ENCODE measurements around the gene TPR. TPM values are rescaled to one million over a fixed set of nuclear protein-coding genes. Genes with fewer than 3 reads are reported as not detected.

TPR gene
- total RNA-seq, 1 donor, result 68.8 TPM

DNA sequence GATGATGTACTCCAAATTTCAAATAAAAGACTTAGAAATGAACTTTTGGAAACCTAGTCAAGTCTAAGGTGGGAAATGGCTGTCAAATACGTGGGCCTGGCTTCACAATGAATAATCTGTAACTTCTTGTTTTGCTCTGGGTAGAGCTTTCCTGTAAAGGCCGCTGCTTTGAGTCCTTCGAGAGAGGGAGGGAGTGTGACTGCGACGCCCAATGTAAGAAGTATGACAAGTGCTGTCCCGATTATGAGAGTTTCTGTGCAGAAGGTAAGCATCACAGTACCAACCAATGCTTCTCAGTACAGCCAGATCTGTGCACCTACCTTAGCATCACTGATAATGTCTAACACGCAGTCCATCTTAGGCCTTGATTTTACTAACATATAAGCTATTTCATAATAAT lies 73.6 kb downstream of the TPR start:
- Histone ChIP-seq H3K36me3 (ENCODE audit: insufficient read depth, low read length) (no peaks in the 10 kb centered on the region), H3K27ac (ENCODE audit: low read depth, low read length) (no peak overlapping the region), H3K4me3 (ENCODE audit: insufficient read depth, low read length) (no peak overlapping the region), H2AFZ (ENCODE audit: low read length) (no peak overlapping the region), H3K9me3 (ENCODE audit: low read depth, low read length) (no peaks in the 10 kb centered on the region), H3K4me1 (ENCODE audit: insufficient read depth, low read length) (no peaks in the 10 kb centered on the region), H3K79me2 (ENCODE audit: insufficient read depth, low read length) (no peaks in the 10 kb centered on the region), H4K20me1 (ENCODE audit: insufficient read depth, low read length) (no peaks in the 10 kb centered on the region), H3K27me3 (ENCODE audit: insufficient read depth, low read length) (no peaks in the 10 kb centered on the region), H3K4me2 (ENCODE audit: insufficient read depth, low read length) (no peak overlapping the region)
- no peak for DNase-seq (ENCODE audit: insufficient read length, low spot score, missing footprints)
- TF ChIP-seq, protein P1, sequence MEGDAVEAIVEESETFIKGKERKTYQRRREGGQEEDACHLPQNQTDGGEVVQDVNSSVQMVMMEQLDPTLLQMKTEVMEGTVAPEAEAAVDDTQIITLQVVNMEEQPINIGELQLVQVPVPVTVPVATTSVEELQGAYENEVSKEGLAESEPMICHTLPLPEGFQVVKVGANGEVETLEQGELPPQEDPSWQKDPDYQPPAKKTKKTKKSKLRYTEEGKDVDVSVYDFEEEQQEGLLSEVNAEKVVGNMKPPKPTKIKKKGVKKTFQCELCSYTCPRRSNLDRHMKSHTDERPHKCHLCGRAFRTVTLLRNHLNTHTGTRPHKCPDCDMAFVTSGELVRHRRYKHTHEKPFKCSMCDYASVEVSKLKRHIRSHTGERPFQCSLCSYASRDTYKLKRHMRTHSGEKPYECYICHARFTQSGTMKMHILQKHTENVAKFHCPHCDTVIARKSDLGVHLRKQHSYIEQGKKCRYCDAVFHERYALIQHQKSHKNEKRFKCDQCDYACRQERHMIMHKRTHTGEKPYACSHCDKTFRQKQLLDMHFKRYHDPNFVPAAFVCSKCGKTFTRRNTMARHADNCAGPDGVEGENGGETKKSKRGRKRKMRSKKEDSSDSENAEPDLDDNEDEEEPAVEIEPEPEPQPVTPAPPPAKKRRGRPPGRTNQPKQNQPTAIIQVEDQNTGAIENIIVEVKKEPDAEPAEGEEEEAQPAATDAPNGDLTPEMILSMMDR (IDR thresholded peaks at IDR 0.05; ENCODE audit: extremely low read depth, low read depth, low read length), result no peak

DNA sequence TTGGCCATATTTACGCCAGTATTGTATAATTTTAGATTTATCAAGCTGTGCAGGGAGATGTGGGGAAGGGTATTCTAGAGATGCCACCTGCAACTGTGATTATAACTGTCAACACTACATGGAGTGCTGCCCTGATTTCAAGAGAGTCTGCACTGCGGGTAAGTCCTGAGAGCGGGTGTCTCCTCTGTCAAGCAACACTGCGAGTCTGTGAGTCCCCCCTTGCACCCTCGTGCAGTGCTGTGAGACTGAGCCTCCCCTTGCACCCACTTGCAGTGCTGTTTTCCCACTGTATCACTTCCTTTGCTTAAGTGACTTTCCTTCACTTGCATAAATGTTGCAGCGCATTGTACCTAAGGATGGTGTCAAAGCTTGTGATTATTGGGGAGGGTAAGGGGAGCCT lies 75.0 kb downstream of the TPR start:
- DNase-seq (ENCODE audit: insufficient read length, low spot score, missing footprints), result no peak
- no peak overlapping the region for H2AFZ ChIP-seq (ENCODE audit: low read length)
- no peaks in the 10 kb centered on the region for H3K79me2 ChIP-seq (ENCODE audit: insufficient read depth, low read length)
- TF ChIP-seq, protein P1 (IDR thresholded peaks at IDR 0.05; ENCODE audit: extremely low read depth, low read depth, low read length), result no peak
- H3K27me3 ChIP-seq (ENCODE audit: insufficient read depth, low read length), result no peaks in the 10 kb centered on the region
- no peak overlapping the region for H3K4me2 ChIP-seq (ENCODE audit: insufficient read depth, low read length)
- H3K9me3 ChIP-seq (ENCODE audit: low read depth, low read length), result no peaks in the 10 kb centered on the region
- no peaks in the 10 kb centered on the region for H3K4me1 ChIP-seq (ENCODE audit: insufficient read depth, low read length)
- H3K36me3 ChIP-seq (ENCODE audit: insufficient read depth, low read length), result no peaks in the 10 kb centered on the region
- H4K20me1 ChIP-seq (ENCODE audit: insufficient read depth, low read length), result no peaks in the 10 kb centered on the region
- H3K27ac ChIP-seq (ENCODE audit: low read depth, low read length), result no peak overlapping the region
- no peak overlapping the region for H3K4me3 ChIP-seq (ENCODE audit: insufficient read depth, low read length)

DNA sequence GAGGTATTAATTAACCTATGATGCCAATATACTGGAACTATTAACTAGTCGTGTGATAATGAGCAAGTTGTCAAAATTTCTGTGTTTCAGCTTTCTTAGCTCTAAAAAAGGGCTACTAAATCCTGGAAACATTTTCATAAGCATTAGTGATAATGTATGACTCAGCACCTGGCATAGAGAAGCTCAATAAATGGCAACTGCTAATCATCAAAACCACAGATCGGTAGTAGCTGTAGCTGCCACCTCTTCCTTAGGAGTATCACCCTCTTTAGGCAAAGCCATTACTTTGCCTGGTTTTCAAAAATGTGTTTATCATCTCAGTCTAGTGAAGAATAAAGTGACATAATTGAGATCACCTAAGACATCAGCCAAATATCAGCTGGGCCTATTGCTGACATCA lies 75.5 kb downstream of the TPR start:
- Histone ChIP-seq H3K4me3 (ENCODE audit: insufficient read depth, low read length) (no peak overlapping the region), H3K4me2 (ENCODE audit: insufficient read depth, low read length) (no peak overlapping the region), H3K4me1 (ENCODE audit: insufficient read depth, low read length) (no peaks in the 10 kb centered on the region), H2AFZ (ENCODE audit: low read length) (no peak overlapping the region), H3K36me3 (ENCODE audit: insufficient read depth, low read length) (no peaks in the 10 kb centered on the region), H4K20me1 (ENCODE audit: insufficient read depth, low read length) (no peaks in the 10 kb centered on the region), H3K27me3 (ENCODE audit: insufficient read depth, low read length) (no peaks in the 10 kb centered on the region), H3K9me3 (ENCODE audit: low read depth, low read length) (no peaks in the 10 kb centered on the region), H3K27ac (ENCODE audit: low read depth, low read length) (no peak overlapping the region), H3K79me2 (ENCODE audit: insufficient read depth, low read length) (no peaks in the 10 kb centered on the region)
- DNase-seq (ENCODE audit: insufficient read length, low spot score, missing footprints), result no peak
- TF ChIP-seq, protein P1 (IDR thresholded peaks at IDR 0.05; ENCODE audit: extremely low read depth, low read depth, low read length), result no peak

DNA sequence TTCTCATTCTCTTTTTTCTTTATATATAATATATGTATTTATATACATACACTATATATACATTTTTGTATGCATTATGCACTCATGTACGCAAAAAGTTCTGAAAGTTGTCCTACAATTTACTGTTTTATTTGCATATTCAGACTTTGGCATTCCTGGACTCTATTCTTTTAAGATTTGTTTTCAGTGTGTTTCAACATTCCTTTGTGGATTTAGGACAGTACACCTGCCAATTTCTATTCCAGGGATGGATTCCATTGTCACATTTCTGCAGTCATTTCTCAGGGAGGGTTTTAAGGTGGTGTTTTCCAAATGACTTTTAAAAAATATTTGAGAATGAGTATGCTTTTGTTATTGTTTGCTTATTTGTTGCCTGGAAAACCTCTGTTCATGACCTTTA lies 76.2 kb downstream of the TPR start:
- DNase-seq (ENCODE audit: insufficient read length, low spot score, missing footprints), result no peak
- no peaks in the 10 kb centered on the region for H3K36me3 ChIP-seq (ENCODE audit: insufficient read depth, low read length)
- no peak overlapping the region for H3K4me3 ChIP-seq (ENCODE audit: insufficient read depth, low read length)
- TF ChIP-seq, protein P1 (IDR thresholded peaks at IDR 0.05; ENCODE audit: extremely low read depth, low read depth, low read length), result no peak
- no peaks in the 10 kb centered on the region for H3K4me1 ChIP-seq (ENCODE audit: insufficient read depth, low read length)
- no peak overlapping the region for H2AFZ ChIP-seq (ENCODE audit: low read length)
- H3K79me2 ChIP-seq (ENCODE audit: insufficient read depth, low read length), result no peaks in the 10 kb centered on the region
- H3K27ac ChIP-seq (ENCODE audit: low read depth, low read length), result no peak overlapping the region
- no peaks in the 10 kb centered on the region for H4K20me1 ChIP-seq (ENCODE audit: insufficient read depth, low read length)
- H3K9me3 ChIP-seq (ENCODE audit: low read depth, low read length), result no peaks in the 10 kb centered on the region
- no peak overlapping the region for H3K4me2 ChIP-seq (ENCODE audit: insufficient read depth, low read length)
- H3K27me3 ChIP-seq (ENCODE audit: insufficient read depth, low read length), result no peaks in the 10 kb centered on the region
